K562 (cell line): ENCODE results near the gene GPNMB. TPM values are rescaled to one million over a fixed set of nuclear protein-coding genes. Genes with fewer than 3 reads are reported as not detected.

Source experiments
- ATF7 ChIP-seq: fragments of 450-650 bp; IDR thresholded peaks from 2 replicates; pipeline ENCODE4 v1.7.1; 2014; ENCODE audit warnings: mild to moderate bottlenecking, moderate library complexity
- DDX20 ChIP-seq: fragments of 450-650 bp; IDR thresholded peaks from 2 replicates; pipeline ENCODE4 v1.6.1; 2016; ENCODE audit warnings: missing genetic modification characterization, low read depth, mild to moderate bottlenecking, missing compliant biosample characterization, moderate library complexity
- GMEB1 ChIP-seq: fragments of 250-450 bp; sonication (Bioruptor Pico); IDR thresholded peaks from 2 replicates; pipeline ENCODE4 v1.4.0; 2020; ENCODE audit warnings: mild to moderate bottlenecking
- HDGF ChIP-seq: fragments of 450-650 bp; IDR thresholded peaks from 2 replicates; pipeline ENCODE4 v1.6.1; 2016
- HES1 ChIP-seq: fragments of 450-650 bp; IDR thresholded peaks from 2 replicates; pipeline ENCODE4 v1.6.1; 2016; ENCODE audit warnings: low read depth, mild to moderate bottlenecking, moderate library complexity
- HMBOX1 ChIP-seq: sonication (generic); IDR thresholded peaks from 2 replicates; pipeline ENCODE4 v1.6.1; 2016
- MCM3 ChIP-seq: fragments of 450-650 bp; IDR thresholded peaks from 2 replicates; pipeline ENCODE4 v1.6.1; 2016
- MLLT1 ChIP-seq, 2 experiments: fragments of 450-650 bp; IDR thresholded peaks; 2 replicates each; pipeline ENCODE4 v1.6.1; 2016
- NELFE ChIP-seq: IDR thresholded peaks from 2 replicates; pipeline ENCODE4 v1.6.1; 2011; ENCODE audit warnings: mild to moderate bottlenecking; ENCODE audit not compliant: insufficient read depth, insufficient read length
- RAD21 ChIP-seq, 2 experiments: fragments of 250-450 bp in 1 of 2; fragments of 450-650 bp in 1 of 2; sonication (Bioruptor Pico) in 1 of 2; formaldehyde crosslinking in 1 of 2; IDR thresholded peaks in 1 of 2; conservative IDR thresholded peaks in 1 of 2; 2 replicates each; pipeline versions ENCODE4 v1.4.0 to v1.8.0; 2020 to 2022; ENCODE audit warnings: mild to moderate bottlenecking in 2 of 2, moderate library complexity in 1 of 2
- RNF219 ChIP-seq: fragments of 250-450 bp; sonication (Bioruptor Pico); IDR thresholded peaks from 2 replicates; pipeline ENCODE4 v1.5.0; 2022; ENCODE audit warnings: mild to moderate bottlenecking
- SMAD3 ChIP-seq: fragments of 450-650 bp; formaldehyde crosslinking; conservative IDR thresholded peaks from 2 replicates; pipeline ENCODE4 v1.4.0; 2020; ENCODE audit warnings: mild to moderate bottlenecking
- STAG1 ChIP-seq: sonication (generic); formaldehyde crosslinking; IDR thresholded peaks from 2 replicates; pipeline ENCODE4 v1.5.0; 2020; ENCODE audit warnings: missing genetic modification reagents, borderline replicate concordance
- TEAD1 ChIP-seq, 2 experiments: fragments of 450-650 bp in 1 of 2; sonication (generic) in 1 of 2; formaldehyde crosslinking; IDR thresholded peaks; 2 replicates each; pipeline versions ENCODE4 v1.4.0 to v1.8.0; 2020 to 2022; ENCODE audit warnings: mild to moderate bottlenecking in 2 of 2, missing genetic modification reagents in 1 of 2
- VEZF1 ChIP-seq: fragments of 200-800 bp; sonication (Bioruptor generic); IDR thresholded peaks from 2 replicates; pipeline ENCODE4 v1.6.1; 2017; ENCODE audit warnings: missing genetic modification characterization, missing compliant biosample characterization
- ZNF444 ChIP-seq: fragments of 250-450 bp; sonication (Bioruptor Pico); IDR thresholded peaks from 2 replicates; pipeline ENCODE4 v1.4.0; 2020; ENCODE audit warnings: mild to moderate bottlenecking, moderate library complexity
- ZNF77 ChIP-seq: fragments of 250-450 bp; sonication (Bioruptor Pico); IDR thresholded peaks from 2 replicates; pipeline ENCODE4 v1.5.0; 2020
- polyA plus RNA-seq, 8 experiments: library from polyadenylated mRNA; depleted of rRNA in 4 of 8; stranded (reverse) in 5 of 8; unstranded in 3 of 8; fragments of >200 nt; fragmentation: Nextera tagmentation in 2 of 8; fragmentation: Illumina TruSeq in 1 of 8; extraction: Ambion mirVana in 2 of 8; extraction: Trizol in 1 of 8; gene quantifications; 2 replicates each; pipeline versions ENCODE4 v1.2.1 to v1.2.3, GENCODE V29; 2011 to 2014; ENCODE audit warnings: inconsistent platforms in 1 of 8, missing spikeins in 1 of 8
- total RNA-seq, 7 experiments: library from RNA; depleted of rRNA in 6 of 7; stranded (reverse); fragments of >200 nt in 6 of 7; fragmentation: Illumina TruSeq in 2 of 7; extraction: Trizol in 2 of 7; gene quantifications; 2 replicates each; pipeline versions ENCODE4 v1.2.1 to v1.2.3, GENCODE V29; 2011 to 2021; ENCODE audit warnings: low replicate concordance in 1 of 7

The GPNMB gene
- total and polyA plus RNA-seq, 9 of the 15 experiments (the other 6 are each of a cell fraction or from before 2014, with no cell fraction given), result 0.15 to 0.72 (median 0.33) TPM

GRCh38 chr7:23298885-23299769 lies 52.6 kb downstream of the GPNMB start, which contains the start of gene MALSU1 (continued):
- TF ChIP-seq DDX20 (tag) (peak; percentile 54; the same call in 1 of the 2 replicates), MCM3 (no peak), RAD21 (CRISPR knock-in tag; conservative IDR thresholded peaks at IDR 0.05 in 1 of 2, IDR thresholded peaks at IDR 0.05 in 1 of 2) (no peak), STAG1 (no peak), MLLT1 (IDR thresholded peaks at IDR 0.05) (no peak), HES1 (no peak), HDGF (no peak), SMAD3 (CRISPR knock-in tag) (0 out of 2 replicates have a peak, but pooled peaks have one; percentile 68), NELFE (no peak), RNF219 (CRISPR knock-in tag) (no peak), ZNF444 (CRISPR knock-in tag) (no peak), VEZF1 (CRISPR knock-in tag) (no peak), HMBOX1 (no peak), TEAD1 (CRISPR knock-in tag; IDR thresholded peaks at IDR 0.05) (peak; percentile 57 to 59; a peak in 2 of 4 replicates), ZNF77 (CRISPR knock-in tag) (no peak), ATF7 (peak; percentile 80), GMEB1 (peak; percentile 55; the same call in 1 of the 2 replicates)
